Neural cell (in vitro differentiated cells): ENCODE results near the gene UBAC2. TPM values are rescaled to one million over a fixed set of nuclear protein-coding genes. Genes with fewer than 3 reads are reported as not detected.

Experiments
- H2AFZ ChIP-seq: fragments of 200-600, 300-800 bp; sonication (generic), shearing (Covaris generic); 2 replicates; pipeline ENCODE4 v1.6.0; 2014; ENCODE audit warnings: low read depth, mild to moderate bottlenecking, antibody characterized with exemption, low read length, moderate library complexity
- H3F3A ChIP-seq: fragments of 200-600 bp; shearing (Covaris generic); 2 replicates; pipeline ENCODE4 v1.6.1; 2016; ENCODE audit warnings: mild to moderate bottlenecking, moderate library complexity, mixed read lengths, antibody characterized with exemption, low read length; ENCODE audit not compliant: insufficient read depth, poor library complexity, severe bottlenecking
- H3K27ac ChIP-seq: fragments of 200-600, 300-800 bp; sonication (generic), shearing (Covaris generic); 2 replicates; pipeline ENCODE4 v1.5.1; 2014; ENCODE audit warnings: mild to moderate bottlenecking, low read length, moderate library complexity
- H3K27me3 ChIP-seq: fragments of 300-800, 200-600 bp; sonication (generic), shearing (Covaris generic); 2 replicates; pipeline ENCODE4 v1.6.0; 2014; ENCODE audit warnings: mild to moderate bottlenecking, low read depth, low read length, moderate library complexity; ENCODE audit not compliant: insufficient read depth
- H3K36me3 ChIP-seq: fragments of 300-800, 200-600 bp; sonication (generic), shearing (Covaris generic); 2 replicates; pipeline ENCODE4 v1.5.1; 2014; ENCODE audit warnings: mild to moderate bottlenecking, antibody characterized with exemption, low read length, moderate library complexity; ENCODE audit not compliant: insufficient read depth
- H3K4me2 ChIP-seq: fragments of 300-800, 200-600 bp; sonication (generic), shearing (Covaris generic); 2 replicates; pipeline ENCODE4 v1.6.0; 2014; ENCODE audit warnings: mild to moderate bottlenecking, low read length
- H3K4me3 ChIP-seq: fragments of 300-800, 200-600 bp; sonication (generic), shearing (Covaris generic); 2 replicates; pipeline ENCODE4 v1.5.1; 2014; ENCODE audit warnings: mild to moderate bottlenecking, low read length, moderate library complexity
- H3K79me2 ChIP-seq: fragments of 200-600 bp; shearing (Covaris generic); replicated peaks from 2 replicates; pipeline ENCODE4 v1.6.0; 2014; ENCODE audit warnings: mild to moderate bottlenecking, low read length, moderate library complexity; ENCODE audit not compliant: insufficient read depth
- H3K9ac ChIP-seq: fragments of 300-800, 200-600 bp; sonication (generic), shearing (Covaris generic); 2 replicates; pipeline ENCODE4 v1.6.1; 2016; ENCODE audit warnings: mild to moderate bottlenecking, low read length, mixed read lengths
- H3K9me2 ChIP-seq: fragments of 200-600 bp; shearing (Covaris generic); 2 replicates; pipeline ENCODE4 v1.6.1; 2016; ENCODE audit warnings: mild to moderate bottlenecking, low read length, mixed read lengths; ENCODE audit not compliant: insufficient read depth
- H3K9me3 ChIP-seq: fragments of 200-600, 300-800 bp; sonication (generic), shearing (Covaris generic); 2 replicates; pipeline ENCODE4 v1.6.1; 2016; ENCODE audit warnings: mild to moderate bottlenecking, mixed run types, low read length, moderate library complexity, mixed read lengths
- H4K20me1 ChIP-seq: fragments of 200-600 bp; shearing (Covaris generic); 2 replicates; pipeline ENCODE4 v1.6.1; 2016; ENCODE audit warnings: mild to moderate bottlenecking, mixed run types; ENCODE audit not compliant: insufficient read depth
- CTCF ChIP-seq: fragments of 450-650 bp; IDR thresholded peaks from 2 replicates; pipeline ENCODE4 v1.5.1; 2014; ENCODE audit warnings: antibody characterized with exemption, mild to moderate bottlenecking, moderate library complexity; ENCODE audit not compliant: poor library complexity, severe bottlenecking
- EP300 ChIP-seq: fragments of 450-650 bp; conservative IDR thresholded peaks from 2 replicates; pipeline ENCODE4 v1.6.1; 2014; ENCODE audit warnings: antibody characterized with exemption, mild to moderate bottlenecking, moderate library complexity; ENCODE audit not compliant: poor library complexity, severe bottlenecking
- EZH2 ChIP-seq: fragments of 200-600, 300-800 bp; shearing (Covaris generic), sonication (generic); IDR thresholded peaks from 2 replicates; pipeline ENCODE4 v1.6.1; 2014; ENCODE audit warnings: antibody characterized with exemption, low read length, borderline replicate concordance, mild to moderate bottlenecking; ENCODE audit not compliant: insufficient read depth, poor library complexity, severe bottlenecking
- MXI1 ChIP-seq: fragments of 450-650 bp; conservative IDR thresholded peaks from 2 replicates; pipeline ENCODE4 v1.6.1; 2014; ENCODE audit warnings: antibody characterized with exemption, mild to moderate bottlenecking; ENCODE audit not compliant: poor library complexity, severe bottlenecking
- POLR2AphosphoS5 ChIP-seq: IDR thresholded peaks from 2 replicates; pipeline ENCODE4 v1.6.1; 2012
- RAD21 ChIP-seq: fragments of 450-650 bp; conservative IDR thresholded peaks from 2 replicates; pipeline ENCODE4 v1.6.1; 2014; ENCODE audit warnings: antibody characterized with exemption, mild to moderate bottlenecking, moderate library complexity
- REST ChIP-seq: IDR thresholded peaks from 2 replicates; pipeline ENCODE4 v1.6.1; 2012; ENCODE audit warnings: borderline replicate concordance
- SMC3 ChIP-seq: fragments of 450-650 bp; conservative IDR thresholded peaks from 2 replicates; pipeline ENCODE4 v1.6.1; 2014; ENCODE audit warnings: antibody characterized with exemption, mild to moderate bottlenecking, moderate library complexity; ENCODE audit not compliant: poor library complexity
- TAF1 ChIP-seq: IDR thresholded peaks from 2 replicates; pipeline ENCODE4 v1.6.1; 2012; ENCODE audit warnings: low read depth
- polyA plus RNA-seq: library from polyadenylated mRNA; depleted of rRNA; stranded (reverse); fragments of >200 nt; gene quantifications from 2 replicates; pipeline ENCODE4 v1.2.3, GENCODE V29; 2014

Gene UBAC2
- polyA plus RNA-seq, 1 donor from 2014 or later = 56.9 TPM

DNA sequence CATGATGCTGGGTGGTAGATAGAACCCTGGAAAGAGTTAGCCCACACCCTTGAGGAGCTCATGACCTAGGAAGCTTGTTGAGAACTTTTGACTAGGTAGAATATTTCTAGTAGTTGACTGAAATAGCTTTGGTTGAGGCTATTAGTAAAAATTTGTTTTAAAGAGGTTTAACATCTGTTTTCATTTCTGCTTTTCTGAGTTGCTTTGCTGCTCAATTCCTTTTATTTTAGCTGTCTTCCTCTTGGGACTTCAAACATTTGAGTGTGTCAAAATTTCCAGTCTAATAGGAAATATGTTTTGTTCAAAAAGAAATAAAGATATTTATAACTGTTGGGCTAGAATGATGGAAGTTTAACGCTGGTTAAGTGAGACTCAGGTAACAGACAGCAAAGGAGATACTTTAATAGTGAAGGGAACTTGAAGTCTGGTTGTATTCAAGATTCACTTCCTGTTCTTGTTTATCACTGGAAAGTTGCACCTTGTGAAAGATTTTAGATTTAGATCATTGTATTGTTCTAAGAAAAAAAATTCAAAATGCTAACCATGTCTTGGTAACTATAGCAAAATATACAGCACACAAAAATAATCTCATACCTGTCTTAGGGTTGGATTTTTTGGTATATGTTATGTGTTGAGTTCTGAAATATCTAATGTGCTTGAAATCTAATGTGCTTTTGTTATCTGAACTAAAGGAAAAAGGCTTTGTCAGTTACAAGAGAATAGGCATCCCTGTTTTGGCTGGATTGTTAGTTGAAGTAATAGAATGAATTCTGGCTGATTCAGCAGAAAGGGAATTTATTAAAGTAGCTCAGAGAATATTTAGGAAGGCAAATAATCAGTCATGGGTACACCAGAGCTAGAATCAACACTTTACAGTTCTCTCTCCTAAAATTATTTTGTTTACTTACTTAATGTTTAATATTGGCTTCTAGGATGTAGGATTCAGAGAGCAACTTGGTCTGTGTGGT, 81.9 kb downstream of the UBAC2 start:
- Histone ChIP-seq H3K9ac (no peak overlapping the region), H3K9me2 (no peaks in the 10 kb centered on the region), H2AFZ (no peak overlapping the region), H3K27ac (no peak overlapping the region), H3K4me3 (no peak overlapping the region), H3K79me2 (no peaks in the 10 kb centered on the region), H4K20me1 (no peaks in the 10 kb centered on the region), H3K4me2 (no peak overlapping the region), H3F3A (no peaks in the 10 kb centered on the region), H3K27me3 (no peaks in the 10 kb centered on the region), H3K36me3 (no peaks in the 10 kb centered on the region), H3K9me3 (no peaks in the 10 kb centered on the region)
- TF ChIP-seq POLR2AphosphoS5 (no peak), CTCF (no peak), SMC3 (no peak), RAD21 (no peak), REST (no peak), MXI1 (no peak), EP300 (no peak)

- no peak overlapping the region for H2AFZ ChIP-seq
- H3K9me2 ChIP-seq = no peaks in the 10 kb centered on the region
- no peaks in the 10 kb centered on the region for H3K79me2 ChIP-seq
- H3K27ac ChIP-seq = no peak overlapping the region
- no peak overlapping the region for H3K4me2 ChIP-seq
- no peaks in the 10 kb centered on the region for H3K9me3 ChIP-seq
- H3K4me3 ChIP-seq = no peak overlapping the region
- H4K20me1 ChIP-seq = no peaks in the 10 kb centered on the region
- H3F3A ChIP-seq = no peaks in the 10 kb centered on the region
- no peaks in the 10 kb centered on the region for H3K36me3 ChIP-seq
- H3K9ac ChIP-seq = no peak overlapping the region
- TF ChIP-seq MXI1 (no peak), TAF1 (no peak), EP300 (no peak), REST (no peak), EZH2 (no peak), POLR2AphosphoS5 (no peak), SMC3 (no peak), CTCF (no peak), RAD21 (no peak)
- H3K27me3 ChIP-seq = no peaks in the 10 kb centered on the region
Measured at GRCh38 chr13:99285432-99286182, 85.0 kb downstream of the UBAC2 start.
